ENCODE measurements around the gene MMP28. TPM values are rescaled to one million over a fixed set of nuclear protein-coding genes. Genes with fewer than 3 reads are reported as not detected.

Gene MMP28
- total RNA-seq, 2 experiments from 2014 or later, result not detected

DNA sequence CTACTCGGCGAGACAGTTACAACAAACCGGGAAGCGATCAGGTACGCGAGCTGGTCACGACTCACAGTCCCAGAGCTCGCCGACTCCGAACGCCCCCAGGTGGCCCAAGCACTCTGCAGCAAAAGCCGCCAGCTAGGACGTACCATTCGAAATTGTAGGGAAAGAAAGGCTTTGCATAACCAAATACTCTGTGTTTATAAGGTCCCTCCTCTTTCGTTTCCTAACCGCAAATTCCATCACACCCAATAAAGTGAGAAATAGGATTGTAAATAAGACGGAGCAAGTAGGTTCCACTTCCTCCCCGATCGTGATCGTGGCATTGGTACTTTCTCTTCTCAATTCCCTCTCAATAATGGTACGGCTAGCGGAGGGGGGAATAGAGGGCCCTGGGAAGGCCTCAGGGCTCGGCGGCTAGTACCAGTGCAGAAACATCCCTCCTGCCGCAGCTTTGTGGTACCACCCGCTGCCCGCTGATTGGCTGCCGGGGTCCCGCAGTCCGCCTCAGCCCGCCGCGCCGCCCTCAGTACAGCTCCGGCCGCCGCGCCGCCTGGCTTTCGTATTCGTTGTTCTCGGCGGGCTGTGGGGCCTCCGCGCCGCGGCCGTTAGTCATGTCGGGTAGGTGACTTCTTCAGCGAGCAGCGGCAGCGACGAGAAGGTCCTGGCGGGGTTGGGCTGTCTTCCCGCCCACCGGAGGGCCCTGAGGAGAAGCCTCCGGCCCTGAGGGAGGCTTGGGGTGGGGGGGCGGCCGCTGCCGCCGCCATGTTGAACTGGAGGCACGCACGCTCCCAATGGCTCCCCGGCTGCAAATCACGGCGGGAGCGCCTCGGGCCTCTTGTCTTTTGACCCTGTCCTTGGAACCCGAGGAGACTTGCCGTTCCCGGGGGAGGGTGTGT, 13.8 kb upstream of the MMP28 start, which contains the start of gene TAF15:
Gene TAF15, plus strand, starts transcription at position 523 of the 893 bp plus-strand sequence. Its CDS starts 86 bp downstream, at position 609.
- intact Hi-C loops (cut with micrococcal nuclease; ENCODE audit: unreplicated experiment), result loop anchor here (1.0 to 5.0 kb wide), 2 partner anchors 45 to 222 kb away; partner anchors contain the start of gene AP2B1
- no TSS peak for BruUV-seq (replicated peaks)
- Histone ChIP-seq H3K4me2 (ENCODE audit: low read length) (peak within 1 kb of the TSS; percentile 98), H3K9me2 (ENCODE audit: insufficient read depth, low read length) (no peaks in the 10 kb centered on the region), H2AFZ (ENCODE audit: low read length) (peak within 1 kb of the TSS; percentile 96), H3K27ac (ENCODE audit: low read depth, low read length, poor library complexity, severe bottlenecking) (peak within 1 kb of the TSS; percentile 78), H3K9me3 (ENCODE audit: low read length) (no peaks in the 10 kb centered on the region), H4K20me1 (ENCODE audit: insufficient read depth, low read length) (peaks cover 35% of the 10 kb centered on the region), H3K4me1 (ENCODE audit: insufficient read depth, low read length, poor library complexity, severe bottlenecking) (peaks cover 34% of the 10 kb centered on the region), H3K4me3 (ENCODE audit: low read depth, low read length, poor library complexity, severe bottlenecking) (peak within 1 kb of the TSS; percentile 91), H3K36me3 (ENCODE audit: insufficient read depth, low read length) (peaks cover 41% of the 10 kb centered on the region; the same call in 1 of the 2 replicates), H3K79me2 (ENCODE audit: insufficient read depth, low read depth, low read length) (peaks cover 49% of the 10 kb centered on the region)
- DNase-seq (ENCODE audit: low spot score), result peak; percentile 98
- no peak for TF ChIP-seq EZH2phosphoT487 (IDR thresholded peaks at IDR 0.05; ENCODE audit: borderline replicate concordance, low read depth, low read length)
- TF ChIP-seq, protein P1, sequence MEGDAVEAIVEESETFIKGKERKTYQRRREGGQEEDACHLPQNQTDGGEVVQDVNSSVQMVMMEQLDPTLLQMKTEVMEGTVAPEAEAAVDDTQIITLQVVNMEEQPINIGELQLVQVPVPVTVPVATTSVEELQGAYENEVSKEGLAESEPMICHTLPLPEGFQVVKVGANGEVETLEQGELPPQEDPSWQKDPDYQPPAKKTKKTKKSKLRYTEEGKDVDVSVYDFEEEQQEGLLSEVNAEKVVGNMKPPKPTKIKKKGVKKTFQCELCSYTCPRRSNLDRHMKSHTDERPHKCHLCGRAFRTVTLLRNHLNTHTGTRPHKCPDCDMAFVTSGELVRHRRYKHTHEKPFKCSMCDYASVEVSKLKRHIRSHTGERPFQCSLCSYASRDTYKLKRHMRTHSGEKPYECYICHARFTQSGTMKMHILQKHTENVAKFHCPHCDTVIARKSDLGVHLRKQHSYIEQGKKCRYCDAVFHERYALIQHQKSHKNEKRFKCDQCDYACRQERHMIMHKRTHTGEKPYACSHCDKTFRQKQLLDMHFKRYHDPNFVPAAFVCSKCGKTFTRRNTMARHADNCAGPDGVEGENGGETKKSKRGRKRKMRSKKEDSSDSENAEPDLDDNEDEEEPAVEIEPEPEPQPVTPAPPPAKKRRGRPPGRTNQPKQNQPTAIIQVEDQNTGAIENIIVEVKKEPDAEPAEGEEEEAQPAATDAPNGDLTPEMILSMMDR (conservative IDR thresholded peaks at IDR 0.05; ENCODE audit: low read length), result peak; percentile 91
- POLR2A ChIA-PET, result interaction anchor here (0.6 to 1.9 kb wide), 11 partner anchors 8 to 232 kb away, joined by 3 to 8 read pairs (median 3); partner anchors contain the start of genes AP2B1 and PEX12
- CTCF ChIA-PET (ENCODE audit: unreplicated experiment), result interaction anchor here (0.8 to 1.9 kb wide), 4 partner anchors 29 to 49 kb away, joined by 3 to 13 read pairs (median 4); no protein-coding TSS in a partner anchor

DNA sequence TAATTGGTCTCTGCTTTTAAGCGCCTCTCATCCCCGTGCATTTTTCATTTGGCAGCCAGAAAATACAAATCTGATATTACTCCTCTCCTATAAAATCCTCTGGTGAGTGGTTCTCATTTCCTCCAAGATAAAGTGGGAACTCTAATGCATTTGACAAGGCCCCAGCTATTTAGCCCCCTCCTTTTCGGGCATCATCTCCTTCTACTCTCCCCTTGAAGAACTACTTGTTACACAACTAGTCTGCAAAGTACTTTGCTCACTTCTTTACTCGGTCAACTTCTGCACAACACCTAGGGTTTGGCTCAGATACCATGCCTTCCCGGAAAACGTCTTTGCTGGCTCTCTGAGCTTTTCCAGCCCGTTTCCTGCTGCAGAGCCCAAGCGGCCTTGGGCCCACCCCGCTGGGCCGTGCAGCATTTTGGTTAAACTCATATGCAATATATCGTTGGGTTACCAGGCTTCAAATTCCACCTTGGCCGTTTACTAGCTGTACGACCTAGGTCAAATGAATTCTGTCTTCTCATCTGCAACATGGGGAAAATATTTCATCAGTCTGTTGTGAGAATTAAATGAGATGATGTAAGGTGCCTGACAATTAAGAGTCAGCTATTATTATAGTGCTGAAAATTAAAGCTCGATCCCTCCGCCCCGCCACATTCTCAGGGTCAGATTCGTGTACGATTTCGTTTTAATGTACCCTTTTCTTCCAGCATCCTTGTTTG, 13.0 kb upstream of the MMP28 start:
- CTCF ChIA-PET (ENCODE audit: unreplicated experiment), result interaction anchor here (0.8 to 1.9 kb wide), 4 partner anchors 29 to 48 kb away, joined by 3 to 13 read pairs (median 4); no protein-coding TSS in a partner anchor
- H3K27ac ChIP-seq (ENCODE audit: low read depth, low read length, poor library complexity, severe bottlenecking), result peak overlapping the region; percentile 78
- peaks cover 34% of the 10 kb centered on the region for H3K4me1 ChIP-seq (ENCODE audit: insufficient read depth, low read length, poor library complexity, severe bottlenecking)
- H3K9me2 ChIP-seq (ENCODE audit: insufficient read depth, low read length), result no peaks in the 10 kb centered on the region
- peak overlapping the region; percentile 98 for H3K4me2 ChIP-seq (ENCODE audit: low read length)
- H3K4me3 ChIP-seq (ENCODE audit: low read depth, low read length, poor library complexity, severe bottlenecking), result peak overlapping the region; percentile 91
- BruUV-seq (replicated peaks), result TSS peak; percentile 99
- TF ChIP-seq, protein P1 (conservative IDR thresholded peaks at IDR 0.05; ENCODE audit: low read length), result no peak
- no peak for TF ChIP-seq EZH2phosphoT487 (IDR thresholded peaks at IDR 0.05; ENCODE audit: borderline replicate concordance, low read depth, low read length)
- no peak for DNase-seq (ENCODE audit: low spot score)
- H3K9me3 ChIP-seq (ENCODE audit: low read length), result no peaks in the 10 kb centered on the region
- peaks cover 41% of the 10 kb centered on the region for H3K79me2 ChIP-seq (ENCODE audit: insufficient read depth, low read depth, low read length)
- intact Hi-C loops (cut with micrococcal nuclease; ENCODE audit: unreplicated experiment), result loop anchor here (5.0 kb wide), 1 partner anchor 221 kb away; the partner anchor contains the start of gene AP2B1
- H4K20me1 ChIP-seq (ENCODE audit: insufficient read depth, low read length), result peaks cover 31% of the 10 kb centered on the region
- H2AFZ ChIP-seq (ENCODE audit: low read length), result peak overlapping the region; percentile 96
- POLR2A ChIA-PET, result interaction anchor here (0.6 to 1.9 kb wide), 11 partner anchors 9 to 232 kb away, joined by 3 to 8 read pairs (median 3); partner anchors contain the start of genes AP2B1 and PEX12
- peaks cover 36% of the 10 kb centered on the region; the same call in 1 of the 2 replicates for H3K36me3 ChIP-seq (ENCODE audit: insufficient read depth, low read length)
